ENCODE measurements around the gene BFAR.
"Not testable (repeated sequence)": the region's sequence is repeated elsewhere in the genome, so short reads cannot be mapped to it uniquely, and the experiment has no call there.

DNA sequence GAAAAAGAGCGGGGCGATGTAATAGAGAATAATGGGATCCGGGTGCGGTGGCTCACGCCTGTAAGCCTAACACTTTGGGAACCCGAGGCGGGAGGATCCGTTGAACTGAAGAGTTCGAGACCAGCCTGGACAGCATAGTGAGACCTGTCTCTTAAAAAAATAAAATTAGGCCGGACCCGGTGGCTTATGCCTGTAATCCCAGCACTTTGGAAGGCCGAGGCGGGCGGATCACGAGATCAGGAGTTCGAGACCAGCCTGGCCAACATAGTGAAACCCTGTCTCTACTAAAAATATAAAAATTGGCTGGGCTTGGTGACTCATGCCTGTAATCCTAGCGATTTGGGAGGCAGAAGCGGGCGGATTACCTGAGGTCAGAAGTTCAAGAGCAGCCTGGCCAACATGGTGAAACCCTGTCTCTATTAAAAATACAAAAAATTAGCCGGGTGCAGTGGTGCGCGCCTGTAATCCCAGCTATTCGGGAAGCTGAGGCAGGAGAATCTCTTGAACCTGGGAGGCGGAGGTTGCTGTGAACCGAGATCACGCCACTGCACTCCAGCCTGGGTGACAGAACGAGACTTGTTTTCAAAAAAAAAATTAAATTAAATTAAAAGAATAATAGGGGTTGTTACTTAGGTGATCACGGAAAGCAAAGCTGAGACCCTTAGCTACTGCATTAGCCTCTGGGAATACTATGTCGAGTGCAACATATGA lies 2.0 kb upstream of the BFAR start:
- TF ChIP-seq, protein P1, sequence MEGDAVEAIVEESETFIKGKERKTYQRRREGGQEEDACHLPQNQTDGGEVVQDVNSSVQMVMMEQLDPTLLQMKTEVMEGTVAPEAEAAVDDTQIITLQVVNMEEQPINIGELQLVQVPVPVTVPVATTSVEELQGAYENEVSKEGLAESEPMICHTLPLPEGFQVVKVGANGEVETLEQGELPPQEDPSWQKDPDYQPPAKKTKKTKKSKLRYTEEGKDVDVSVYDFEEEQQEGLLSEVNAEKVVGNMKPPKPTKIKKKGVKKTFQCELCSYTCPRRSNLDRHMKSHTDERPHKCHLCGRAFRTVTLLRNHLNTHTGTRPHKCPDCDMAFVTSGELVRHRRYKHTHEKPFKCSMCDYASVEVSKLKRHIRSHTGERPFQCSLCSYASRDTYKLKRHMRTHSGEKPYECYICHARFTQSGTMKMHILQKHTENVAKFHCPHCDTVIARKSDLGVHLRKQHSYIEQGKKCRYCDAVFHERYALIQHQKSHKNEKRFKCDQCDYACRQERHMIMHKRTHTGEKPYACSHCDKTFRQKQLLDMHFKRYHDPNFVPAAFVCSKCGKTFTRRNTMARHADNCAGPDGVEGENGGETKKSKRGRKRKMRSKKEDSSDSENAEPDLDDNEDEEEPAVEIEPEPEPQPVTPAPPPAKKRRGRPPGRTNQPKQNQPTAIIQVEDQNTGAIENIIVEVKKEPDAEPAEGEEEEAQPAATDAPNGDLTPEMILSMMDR (IDR thresholded peaks at IDR 0.05), result not testable (repeated sequence)
- not testable (repeated sequence) for TF ChIP-seq EZH2 (IDR thresholded peaks at IDR 0.05; ENCODE audit: borderline replicate concordance, insufficient read depth, low read depth, low read length, poor library complexity, severe bottlenecking)

Measured in B cell (primary cell).